Testis (tissue), 3 donors: ENCODE data around the gene DACH1. TPM values are rescaled to one million over a fixed set of nuclear protein-coding genes. Genes with fewer than 3 reads are reported as not detected.

Source experiments
- DNase-seq: peaks from one replicate; pipeline ENCODE4 v3.0.0-alpha.2; 2019
- H3K27ac ChIP-seq, 2 donors: fragments of 200-600 bp; sonication (generic); one replicate each; pipeline ENCODE4 v1.5.1; 2019
- H3K27me3 ChIP-seq: fragments of 200-600 bp; sonication (generic); one replicate; pipeline ENCODE4 v1.5.1; 2019
- H3K36me3 ChIP-seq: fragments of 200-600 bp; sonication (generic); one replicate; pipeline ENCODE4 v1.5.1; 2017; ENCODE audit warnings: low read depth; ENCODE audit errors: missing control alignments
- H3K4me1 ChIP-seq: fragments of 200-600 bp; sonication (generic); one replicate; pipeline ENCODE4 v1.5.1; 2019
- H3K4me3 ChIP-seq, 2 donors: fragments of 200-600 bp; sonication (generic); one replicate each; pipeline ENCODE4 v1.5.1; 2017 to 2019
- H3K9me3 ChIP-seq: fragments of 200-600 bp; sonication (generic); one replicate; pipeline ENCODE4 v1.5.1; 2017
- CTCF ChIP-seq, 3 experiments: fragments of 450-650 bp in 2 of 3; fragments of 200-600 bp in 1 of 3; sonication (generic) in 1 of 3; IDR thresholded peaks; one replicate each; pipeline ENCODE4 v1.5.1; 2016 to 2019; ENCODE audit warnings: antibody characterized with exemption in 3 of 3, mild to moderate bottlenecking in 2 of 3, moderate library complexity in 1 of 3
- POLR2A ChIP-seq: fragments of 450-650 bp; IDR thresholded peaks from one replicate; pipeline ENCODE4 v1.6.1; 2017; ENCODE audit warnings: antibody characterized with exemption, mild to moderate bottlenecking, moderate library complexity
- WGBS, 2 donors: methylation state at CpG; one replicate each; pipeline ENCODE4 v1.1.5; 2018; 5-methylcytosine and 5-hydroxymethylcytosine counted together
- intact Hi-C: fragments of 100-400 bp; cut with DNase I; formaldehyde crosslinking; loops from one replicate; pipeline ENCODE4 v1.15.1; 2023; ENCODE audit warnings: low total_unique reads
- polyA plus RNA-seq: library from polyadenylated mRNA; stranded (reverse); fragments of 350-450 nt; fragmentation: Illumina TruSeq; extraction: RNeasy Lipid Tissue Mini Kit (QIAGEN cat#74804); gene quantifications from one replicate; pipeline ENCODE4 v1.2.3, GENCODE V29; 2014; ENCODE audit warnings: low read depth, low replicate concordance; ENCODE audit not compliant: insufficient read depth
- total RNA-seq, 2 donors: library from RNA; depleted of rRNA; stranded (reverse); fragments of >200 nt; gene quantifications; one replicate each; pipeline ENCODE4 v1.2.3, GENCODE V29; 2016

DACH1 gene
- total and polyA plus RNA-seq, 3 donors from 2014 or later = 4.7 to 11.1 (median 5.4) TPM

- no peak overlapping the region for H3K27ac ChIP-seq
- no peak for TF ChIP-seq CTCF (IDR thresholded peaks at IDR 0.05)
- no peak for TF ChIP-seq POLR2A
- H3K36me3 ChIP-seq = no peaks in the 10 kb centered on the region
- 81 to 88% methylated on average over 2 of the region's 2 CpGs for WGBS, 2 donors
- H3K9me3 ChIP-seq = no peaks in the 10 kb centered on the region
- H3K4me3 ChIP-seq = no peak overlapping the region
- no peaks in the 10 kb centered on the region for H3K4me1 ChIP-seq
- no peak for DNase-seq
- H3K27me3 ChIP-seq = no peaks in the 10 kb centered on the region
- intact Hi-C loops = no loop called here
Observed at GRCh38 chr13:71577127-71577526, 289.9 kb downstream of the DACH1 start.

- no peaks in the 10 kb centered on the region for H3K4me1 ChIP-seq
- WGBS, 2 donors = 80 to 94% methylated on average over 1 of the region's 1 CpG
- no peak overlapping the region for H3K27ac ChIP-seq
- no peak for DNase-seq
- intact Hi-C loops = no loop called here
- no peaks in the 10 kb centered on the region for H3K27me3 ChIP-seq
- no peaks in the 10 kb centered on the region for H3K9me3 ChIP-seq
- TF ChIP-seq CTCF (IDR thresholded peaks at IDR 0.05) = no peak
- no peak for TF ChIP-seq POLR2A
- no peak overlapping the region for H3K4me3 ChIP-seq
- no peaks in the 10 kb centered on the region for H3K36me3 ChIP-seq
Observed at GRCh38 chr13:71576571-71576970, 290.4 kb downstream of the DACH1 start.

- no peaks in the 10 kb centered on the region for H3K9me3 ChIP-seq
- no peaks in the 10 kb centered on the region for H3K36me3 ChIP-seq
- TF ChIP-seq CTCF (IDR thresholded peaks at IDR 0.05) = no peak
- TF ChIP-seq POLR2A = no peak
- H3K4me3 ChIP-seq = no peak overlapping the region
- WGBS, 2 donors = 82% methylated on average over 4 of the region's 4 CpGs
- DNase-seq = no peak
- H3K27ac ChIP-seq = no peak overlapping the region
- intact Hi-C loops = no loop called here
- no peaks in the 10 kb centered on the region for H3K27me3 ChIP-seq
- H3K4me1 ChIP-seq = no peaks in the 10 kb centered on the region
Observed at GRCh38 chr13:71546881-71547280, 320.1 kb downstream of the DACH1 start.

GRCh38 chr13:71540098-71540497 is 326.9 kb downstream of the DACH1 start:
- no peaks in the 10 kb centered on the region for H3K36me3 ChIP-seq
- intact Hi-C loops = no loop called here
- no peaks in the 10 kb centered on the region for H3K27me3 ChIP-seq
- WGBS, 2 donors = 80 to 90% methylated on average over 1 of the region's 1 CpG
- H3K4me1 ChIP-seq = no peaks in the 10 kb centered on the region
- no peak overlapping the region for H3K27ac ChIP-seq
- no peak for DNase-seq
- no peaks in the 10 kb centered on the region for H3K9me3 ChIP-seq
- TF ChIP-seq POLR2A (no peak), CTCF (IDR thresholded peaks at IDR 0.05) (no peak)
- no peak overlapping the region for H3K4me3 ChIP-seq

GRCh38 chr13:71536201-71536600 is 330.8 kb downstream of the DACH1 start:
- DNase-seq = no peak
- Histone ChIP-seq H3K4me1 (no peaks in the 10 kb centered on the region), H3K36me3 (no peaks in the 10 kb centered on the region), H3K4me3 (no peak overlapping the region), H3K27me3 (no peaks in the 10 kb centered on the region), H3K9me3 (no peaks in the 10 kb centered on the region), H3K27ac (no peak overlapping the region)
- WGBS, 2 donors = 95 to 99% methylated on average over 2 of the region's 2 CpGs
- no peak for TF ChIP-seq POLR2A
- no peak for TF ChIP-seq CTCF (IDR thresholded peaks at IDR 0.05)
- intact Hi-C loops = no loop called here
